ENCODE data around the gene KCNN3.

Gene KCNN3

DNA sequence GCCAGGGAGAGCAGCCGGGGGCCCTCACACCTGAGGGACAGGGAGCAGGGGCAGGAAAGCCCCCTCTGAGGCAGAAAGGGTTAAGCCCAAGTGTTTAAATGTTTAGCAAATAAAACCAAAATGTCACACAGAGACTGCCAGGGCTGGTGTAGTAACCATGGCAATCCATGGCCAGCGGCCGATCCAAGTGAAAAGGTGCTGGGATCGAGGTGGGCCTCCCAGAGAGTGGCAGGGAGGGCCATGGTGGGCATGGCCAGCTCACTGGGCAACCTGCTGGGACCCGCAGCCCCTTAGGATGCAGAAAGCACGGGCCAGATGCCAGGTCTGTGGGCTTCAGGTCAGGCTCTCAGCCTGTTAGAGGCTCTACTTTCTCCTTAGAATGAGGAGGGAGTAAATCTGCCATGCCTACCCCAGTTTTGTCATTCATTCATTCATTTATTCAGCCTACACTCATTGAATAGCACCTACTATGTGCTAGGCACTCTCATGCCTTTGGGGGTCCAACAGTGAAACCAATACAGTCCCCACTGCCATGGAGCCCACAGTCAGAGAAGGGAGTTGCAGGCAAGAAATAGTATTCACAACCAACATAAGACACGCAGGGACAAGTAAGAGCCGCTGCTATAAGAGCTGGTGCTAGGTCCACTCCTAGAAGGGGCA, 56.1 kb downstream of the KCNN3 start:
- no peak for DNase-seq

DNA sequence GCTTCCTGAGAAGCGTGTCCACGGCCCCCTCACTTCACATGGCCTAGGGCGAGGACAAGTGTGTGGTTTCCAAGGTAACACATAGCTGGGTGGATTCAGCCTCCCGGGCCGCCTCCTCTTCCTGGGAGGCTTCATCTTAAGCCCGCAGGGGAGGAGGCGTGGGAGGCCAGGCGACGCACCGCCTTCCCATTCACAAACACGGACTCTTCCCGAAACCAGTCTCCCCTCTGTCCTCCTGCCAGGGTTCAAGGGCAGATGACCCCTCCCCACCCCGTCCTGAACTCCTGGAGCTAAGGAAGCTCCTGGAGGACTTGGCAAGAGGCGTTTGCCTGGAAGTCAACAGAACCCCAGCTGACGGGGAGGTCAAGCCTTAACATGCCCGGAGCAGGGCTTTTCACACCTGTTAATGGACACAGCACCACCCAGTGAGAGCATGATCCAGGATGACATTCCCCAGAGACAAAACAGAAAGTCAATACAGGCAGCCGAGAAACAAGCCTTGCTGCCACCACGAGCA, 56.7 kb downstream of the KCNN3 start:
- peak; percentile 65 for DNase-seq

DNA sequence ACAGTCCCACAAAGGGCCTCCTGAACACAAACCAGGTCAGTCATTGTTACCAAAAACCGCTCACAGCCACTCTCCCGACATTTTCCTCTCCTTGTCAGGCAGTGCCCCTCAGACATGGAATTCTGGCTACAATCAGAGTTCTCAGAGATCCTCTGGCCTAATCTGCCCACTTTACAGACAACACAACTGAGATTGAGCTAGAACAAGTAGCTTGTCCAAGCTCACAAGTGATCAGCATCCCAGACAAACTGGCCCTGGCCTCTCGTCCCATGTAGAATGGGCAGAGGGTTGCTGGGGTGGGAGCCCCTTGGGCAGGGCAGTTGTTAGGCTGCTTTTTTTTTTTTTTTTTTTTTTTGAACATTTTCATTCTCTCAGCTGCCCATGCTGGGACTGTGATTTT, 57.2 kb downstream of the KCNN3 start:
- no peak for DNase-seq

GRCh38 chr1:154810571-154810970, 59.5 kb downstream of the KCNN3 start:
- no peak for DNase-seq

DNA sequence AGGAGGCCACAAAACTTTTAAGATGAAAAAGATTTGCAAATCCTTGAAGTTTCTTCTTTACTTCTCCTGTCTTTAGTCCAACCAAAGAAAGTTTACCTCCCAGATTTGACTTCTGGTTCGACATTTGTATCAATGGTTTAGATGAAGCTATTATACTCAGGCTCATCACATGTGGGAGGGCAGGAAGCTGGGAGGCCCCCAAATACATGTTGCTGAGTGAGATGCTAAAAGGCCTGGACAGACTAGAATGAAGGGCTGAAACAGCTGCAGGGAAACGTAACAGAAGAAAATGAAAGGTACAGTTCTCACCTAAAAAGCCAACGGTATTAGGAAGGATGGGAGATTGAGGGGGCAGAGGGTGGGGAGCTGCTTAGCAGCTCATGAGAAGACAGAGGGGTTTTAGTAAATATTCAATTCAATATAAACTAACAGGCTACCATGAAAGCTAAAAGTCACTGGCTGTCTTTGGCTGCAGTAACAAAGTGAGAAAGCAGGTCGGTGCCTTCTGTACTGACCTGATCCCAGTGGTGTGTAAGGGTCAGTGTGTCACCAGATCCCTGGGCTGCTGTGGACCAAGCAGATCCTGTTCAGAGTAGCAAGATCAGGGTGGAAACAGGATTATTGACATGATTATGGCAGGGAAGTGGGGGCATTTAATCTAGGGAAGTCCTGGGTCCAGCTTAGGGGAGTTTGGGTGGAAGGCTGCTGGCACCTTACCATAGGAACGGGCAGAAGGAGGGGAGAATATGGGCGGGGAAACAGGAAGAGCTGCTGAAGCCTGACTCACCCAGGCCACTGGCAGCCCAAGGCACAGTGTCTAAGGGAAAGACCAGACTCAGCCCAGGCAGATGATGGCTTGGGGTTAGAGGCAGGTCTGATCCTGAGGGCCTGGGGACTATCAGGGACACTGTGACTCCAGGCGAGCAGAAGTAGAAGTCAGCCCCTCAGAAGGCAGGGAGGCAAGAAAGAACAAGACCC, 60.4 kb downstream of the KCNN3 start:
- no peak for DNase-seq

DNA sequence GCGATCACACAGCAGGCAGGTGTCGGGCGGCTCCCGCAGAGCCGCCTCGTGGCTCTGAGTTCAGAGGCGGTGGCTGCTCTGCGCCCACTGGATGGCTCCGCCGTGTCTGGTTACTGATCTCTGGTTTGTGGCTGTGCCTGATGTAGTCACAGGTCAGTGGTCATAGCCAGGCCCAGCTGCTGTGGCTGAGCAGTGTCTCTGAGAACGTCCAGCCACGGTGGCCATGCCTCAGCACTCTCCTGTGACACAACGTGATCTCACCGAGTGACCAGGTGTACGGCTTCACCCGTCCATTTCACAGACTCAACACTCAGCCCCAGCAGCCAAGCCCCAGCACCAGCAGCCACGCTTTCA, 61.2 kb downstream of the KCNN3 start:
- DNase-seq: no peak

DNA sequence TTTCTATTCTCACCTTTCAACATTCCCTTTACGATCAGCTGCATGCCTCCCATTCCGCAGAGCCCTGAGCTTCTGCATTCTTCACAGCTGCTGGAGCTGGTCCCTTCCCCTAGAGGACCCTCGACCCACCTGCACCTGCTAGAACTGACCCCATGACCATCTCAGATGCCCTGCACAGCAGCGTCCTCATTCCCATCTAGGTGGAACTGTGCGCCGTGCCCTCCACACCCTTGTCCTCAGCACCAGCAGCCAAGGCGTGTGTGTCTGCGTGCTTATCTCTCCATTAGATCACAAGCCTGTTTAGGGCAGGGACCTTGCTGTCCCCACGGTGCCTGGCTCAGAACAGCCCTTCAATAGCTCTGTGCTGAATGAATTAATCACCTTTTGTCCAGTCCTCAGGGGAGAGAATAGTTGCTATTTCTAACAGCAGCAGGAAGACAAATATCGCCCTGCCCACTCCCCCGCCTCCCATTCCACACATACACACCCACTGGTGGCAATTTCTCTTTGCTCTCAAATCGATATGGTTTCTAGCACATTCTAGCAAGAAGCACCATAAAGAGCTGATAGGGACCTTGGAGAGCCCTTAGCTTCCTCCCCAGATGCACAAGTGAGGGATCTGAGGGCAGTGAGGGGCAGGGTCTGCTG, 61.7 kb downstream of the KCNN3 start:
- DNase-seq: no peak

DNA sequence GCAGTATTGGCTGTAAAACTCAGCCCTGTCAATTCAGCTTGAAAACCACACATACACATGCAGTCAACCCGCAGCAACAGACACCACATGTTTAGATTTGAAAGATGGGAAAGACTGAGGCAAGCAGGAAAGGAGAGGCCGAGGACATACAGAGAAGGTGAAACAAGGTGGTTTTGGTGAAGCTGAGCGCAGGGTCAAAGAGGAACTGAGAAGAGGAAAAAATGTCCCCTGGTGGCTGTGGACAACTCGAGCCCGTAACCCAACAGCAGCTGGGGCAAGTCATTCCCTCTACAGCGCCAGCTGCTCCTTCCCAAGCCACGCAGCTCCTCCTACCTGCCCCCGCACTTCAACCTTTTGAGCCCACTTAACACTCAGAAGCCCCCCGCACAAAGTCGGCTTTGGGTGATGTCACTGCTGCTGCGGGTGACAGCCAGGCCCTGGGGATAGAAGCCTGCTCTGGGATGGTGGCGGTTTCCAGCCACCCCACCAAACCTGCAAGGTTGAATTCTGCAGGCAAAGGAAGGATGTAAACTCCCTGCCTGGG, 63.0 kb downstream of the KCNN3 start:
- no peak for DNase-seq

DNA sequence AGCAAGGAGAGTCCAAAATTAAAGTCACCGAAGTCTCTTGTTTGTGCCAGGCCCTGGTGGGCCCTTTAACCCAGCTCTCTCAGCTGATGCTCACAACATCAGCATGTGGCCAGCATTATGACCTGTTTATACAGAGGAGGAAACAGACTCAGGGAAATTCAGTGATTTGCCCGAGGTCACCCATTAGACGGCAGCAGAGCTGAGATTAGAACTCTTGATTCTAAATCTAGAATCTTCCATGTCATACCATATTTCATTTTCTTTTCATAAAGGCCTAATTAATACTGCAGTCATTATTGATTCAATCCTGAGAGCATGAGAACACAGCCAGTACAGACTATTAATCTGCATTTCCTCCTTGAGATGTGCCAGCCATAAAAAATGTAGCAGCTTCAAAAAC, 63.7 kb downstream of the KCNN3 start:
- no peak for DNase-seq

DNA sequence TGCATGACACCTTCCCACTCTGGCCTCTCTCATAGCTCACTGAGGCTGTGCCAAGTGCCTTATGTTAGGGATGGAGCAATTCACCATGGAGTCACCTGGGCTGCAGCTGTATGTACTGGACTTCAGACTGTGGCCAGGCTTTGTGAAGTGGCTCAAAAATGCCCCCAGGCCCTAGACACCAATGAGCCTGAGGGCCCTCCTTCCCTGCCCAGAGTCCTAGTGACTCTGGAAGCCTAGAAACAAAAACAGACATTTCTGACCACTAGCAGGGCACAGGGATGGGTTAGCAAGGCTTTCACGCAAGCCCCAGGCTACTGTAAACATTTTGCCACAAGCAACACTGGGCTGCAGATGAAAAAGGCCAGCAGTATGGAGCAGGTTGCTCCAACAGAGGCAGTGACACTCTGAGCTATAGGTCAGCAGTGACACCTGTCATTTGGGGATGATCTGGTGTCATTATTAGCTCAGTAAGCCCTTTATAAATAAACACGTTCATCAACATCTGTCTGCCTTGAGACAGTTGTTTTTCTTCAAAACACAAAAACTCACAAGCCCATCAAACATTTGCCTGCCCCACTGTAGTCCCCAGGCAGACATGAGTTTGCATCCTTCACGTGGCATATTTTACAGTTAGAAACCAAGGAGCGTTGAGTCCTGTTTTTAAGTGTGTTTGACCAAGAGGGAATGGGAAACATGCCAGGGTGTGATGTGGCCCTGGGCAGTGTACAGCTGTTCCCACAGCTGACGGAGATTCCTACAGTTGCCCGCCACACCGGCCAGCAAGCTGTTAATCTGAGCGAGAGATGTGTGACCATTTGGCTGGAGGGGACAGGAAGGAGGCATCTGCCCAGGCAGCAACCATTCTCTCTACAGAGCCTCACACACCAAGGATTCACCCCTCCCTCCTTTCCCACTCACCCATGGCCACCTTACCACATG, 66.8 kb downstream of the KCNN3 start:
- no peak for DNase-seq

- DNase-seq: no peak
Measured at GRCh38 chr1:154802336-154802969, 67.6 kb downstream of the KCNN3 start.

GRCh38 chr1:154801234-154802011, 68.7 kb downstream of the KCNN3 start:
- DNase-seq: no peak

- no peak for DNase-seq
Measured at GRCh38 chr1:154799188-154799587, 70.9 kb downstream of the KCNN3 start.

DNA sequence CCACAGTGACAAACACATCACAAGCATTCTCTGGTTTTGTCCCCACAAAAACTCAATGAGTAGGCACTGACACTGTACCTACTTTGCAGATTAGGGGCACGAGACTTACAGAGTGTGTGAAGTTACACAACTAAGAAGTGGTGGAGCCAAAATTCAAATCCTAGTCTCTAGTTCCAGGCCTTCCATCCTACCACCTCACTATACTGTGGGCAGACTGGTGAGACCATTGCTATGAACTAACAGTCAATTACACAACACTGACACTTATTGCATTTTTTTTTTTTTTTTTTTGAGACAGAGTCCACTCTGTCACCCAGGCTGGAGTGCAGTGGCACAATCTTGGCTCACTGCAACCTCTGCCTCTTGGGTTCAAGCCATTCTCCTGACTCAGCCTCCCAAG, 71.4 kb downstream of the KCNN3 start:
- no peak for DNase-seq

GRCh38 chr1:154797175-154797574, 72.9 kb downstream of the KCNN3 start:
- DNase-seq: no peak

DNA sequence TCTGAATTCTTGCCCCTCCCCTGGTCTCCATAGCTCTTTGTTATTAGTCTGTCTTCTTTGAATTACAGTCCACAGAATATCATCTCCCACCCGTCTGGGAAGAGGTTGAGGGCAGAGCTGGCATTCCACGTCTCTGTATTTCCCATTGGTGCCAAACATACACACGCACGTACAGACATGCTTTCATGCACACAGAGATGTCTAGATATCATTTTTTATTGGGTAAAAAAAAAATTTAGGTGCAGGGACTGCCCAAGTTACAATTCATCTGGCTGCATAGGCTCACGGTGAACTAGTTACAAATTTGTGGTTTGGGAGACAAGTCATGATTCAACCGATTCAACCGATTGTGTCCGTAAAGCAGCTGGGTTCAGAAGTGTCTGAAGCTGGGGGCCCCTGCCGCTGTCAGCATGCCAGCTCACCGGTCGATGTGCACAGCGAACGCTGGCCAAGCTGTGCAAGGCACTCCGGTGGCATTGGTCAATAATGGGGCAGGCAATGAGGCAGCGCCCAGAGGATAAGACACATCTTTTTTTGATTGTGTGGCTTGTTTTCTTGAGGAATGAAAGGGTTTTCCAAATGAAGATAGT, 73.7 kb downstream of the KCNN3 start:
- no peak for DNase-seq

DNA sequence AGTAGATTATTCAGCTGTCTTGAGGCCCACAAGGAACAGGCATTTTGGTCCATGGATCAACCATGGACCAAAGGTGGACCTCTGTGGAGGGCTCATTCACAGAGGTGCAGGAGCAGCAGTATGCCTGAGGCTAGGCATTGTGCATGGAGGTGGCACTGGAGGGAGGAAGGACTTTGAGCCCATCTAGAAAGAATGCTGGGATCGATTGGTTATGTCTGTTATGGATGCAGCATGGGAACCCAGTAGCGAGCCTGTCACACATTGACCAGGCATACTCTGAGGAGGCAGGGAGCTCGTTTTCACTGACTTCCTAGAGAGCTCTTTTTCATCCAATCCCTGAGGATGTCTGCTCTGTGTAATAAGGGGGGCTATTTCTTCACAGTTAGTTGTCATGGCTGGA, 75.5 kb downstream of the KCNN3 start:
- no peak for DNase-seq

DNA sequence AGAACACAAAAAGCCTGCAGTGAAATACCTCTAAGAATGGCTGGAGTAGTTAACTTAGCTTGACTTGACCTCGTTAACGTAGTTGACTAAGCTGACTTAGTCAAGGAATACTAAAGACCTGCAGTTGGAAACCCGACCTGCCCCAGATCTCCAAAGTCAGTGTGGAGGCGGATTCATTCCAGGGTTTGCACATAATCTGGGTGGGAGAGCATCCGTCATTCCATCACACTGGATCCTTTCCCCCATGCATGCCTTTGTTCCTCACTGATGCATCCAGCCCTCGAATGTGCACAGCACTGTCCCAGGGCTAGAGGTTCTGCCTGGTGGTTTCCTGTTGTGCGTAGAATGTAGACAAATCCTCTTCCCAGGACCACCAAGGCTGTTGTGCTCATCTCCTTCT, 76.4 kb downstream of the KCNN3 start:
- no peak for DNase-seq

DNA sequence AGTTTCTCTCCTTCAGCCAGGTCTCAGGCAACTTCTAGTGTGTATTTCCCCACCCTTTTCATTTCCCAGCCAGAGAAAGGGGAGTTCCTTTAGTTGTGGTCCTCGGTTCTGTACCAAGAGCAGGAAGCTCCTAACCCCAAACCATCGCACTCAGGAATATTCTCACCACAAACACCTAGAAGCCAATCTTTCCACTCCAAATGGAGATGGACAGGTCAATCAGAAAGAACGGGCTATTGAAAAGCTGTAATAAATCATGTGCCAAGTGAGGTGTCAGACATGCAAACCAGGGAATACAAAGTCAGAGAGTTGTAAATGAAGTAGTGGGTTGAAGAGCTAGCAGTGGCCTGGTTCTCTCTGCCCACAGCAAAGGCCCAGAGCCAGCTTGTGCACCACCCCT, 77.2 kb downstream of the KCNN3 start:
- DNase-seq: no peak
